ENCODE measurements around the gene HTR6.

GRCh38 chr1:19682257-19682656, 17.6 kb downstream of the HTR6 start:
- TF ChIP-seq POLR2AphosphoS5 (IDR thresholded peaks at IDR 0.05) (peak; percentile 10), SMC3 (conservative IDR thresholded peaks at IDR 0.05; ENCODE audit: poor library complexity) (no peak), REST (IDR thresholded peaks at IDR 0.05; ENCODE audit: borderline replicate concordance) (no peak), EZH2 (IDR thresholded peaks at IDR 0.05; ENCODE audit: borderline replicate concordance, insufficient read depth, low read length, poor library complexity, severe bottlenecking) (no peak), CTCF (IDR thresholded peaks at IDR 0.05; ENCODE audit: poor library complexity, severe bottlenecking) (no peak), EP300 (conservative IDR thresholded peaks at IDR 0.05; ENCODE audit: poor library complexity, severe bottlenecking) (no peak), TAF1 (IDR thresholded peaks at IDR 0.05; ENCODE audit: low read depth) (no peak), RAD21 (conservative IDR thresholded peaks at IDR 0.05) (no peak), MXI1 (conservative IDR thresholded peaks at IDR 0.05; ENCODE audit: poor library complexity, severe bottlenecking) (no peak)

All from neural cell (in vitro differentiated cells).